A549 (cell line): ENCODE data around the gene MCM7.

Source experiments
- EP300 ChIP-seq, 2 experiments: fragments of >200 bp; sonication (Bioruptor Twin); formaldehyde crosslinking; IDR thresholded peaks; 2 replicates in 1 of 2; 3 replicates in 1 of 2; pipeline ENCODE4 v1.6.1; 2016 to 2017
- FOSL2 ChIP-seq, 2 experiments: fragments of 450-650 bp in 1 of 2; fragments of >200 bp in 1 of 2; sonication (Bioruptor Twin) in 1 of 2; formaldehyde crosslinking; IDR thresholded peaks; 2 replicates each; pipeline versions ENCODE4 v1.5.0 to v1.6.1; 2016 to 2020; ENCODE audit warnings: mild to moderate bottlenecking in 1 of 2, moderate library complexity in 1 of 2
- JUN ChIP-seq, 2 experiments: fragments of >200 bp; sonication (Bioruptor Twin); formaldehyde crosslinking; IDR thresholded peaks; 2 replicates in 1 of 2; 3 replicates in 1 of 2; pipeline ENCODE4 v1.6.1; 2016 to 2017
- POLR2A ChIP-seq: IDR thresholded peaks from 2 replicates; pipeline ENCODE4 v1.6.1; 2012; ENCODE audit warnings: mild to moderate bottlenecking, low read length
- SMC3 ChIP-seq: fragments of >200 bp; sonication (Bioruptor Twin); formaldehyde crosslinking; IDR thresholded peaks from 3 replicates; pipeline ENCODE4 v1.6.1; 2018; ENCODE audit warnings: inconsistent platforms
- TP53 ChIP-seq: fragments of 250-450 bp; sonication (Bioruptor Pico); IDR thresholded peaks from 2 replicates; pipeline ENCODE4 v1.5.0; 2021; ENCODE audit warnings: mild to moderate bottlenecking, moderate library complexity
- ZFP36 ChIP-seq: fragments of 450-650 bp; IDR thresholded peaks from 2 replicates; pipeline ENCODE4 v1.6.1; 2014; ENCODE audit warnings: borderline replicate concordance; ENCODE audit not compliant: partially characterized antibody
- TF ChIP-seq, protein P1 (sequence below): fragments of >200 bp; sonication (Bioruptor Twin); formaldehyde crosslinking; IDR thresholded peaks from 3 replicates; pipeline ENCODE4 v1.5.1; 2016
- TF ChIP-seq, protein P2 (sequence below): fragments of 450-650 bp; IDR thresholded peaks from 2 replicates; pipeline ENCODE4 v1.6.1; 2014; ENCODE audit warnings: antibody characterized with exemption
- TF ChIP-seq, protein P3 (sequence below): fragments of 200-600 bp; sonication (generic); IDR thresholded peaks from 2 replicates; pipeline ENCODE4 v1.6.1; 2016; ENCODE audit warnings: antibody characterized with exemption, mild to moderate bottlenecking, moderate library complexity
- TF ChIP-seq, protein P4 (sequence below): IDR thresholded peaks from 2 replicates; pipeline ENCODE4 v1.6.1; 2012

DNA sequence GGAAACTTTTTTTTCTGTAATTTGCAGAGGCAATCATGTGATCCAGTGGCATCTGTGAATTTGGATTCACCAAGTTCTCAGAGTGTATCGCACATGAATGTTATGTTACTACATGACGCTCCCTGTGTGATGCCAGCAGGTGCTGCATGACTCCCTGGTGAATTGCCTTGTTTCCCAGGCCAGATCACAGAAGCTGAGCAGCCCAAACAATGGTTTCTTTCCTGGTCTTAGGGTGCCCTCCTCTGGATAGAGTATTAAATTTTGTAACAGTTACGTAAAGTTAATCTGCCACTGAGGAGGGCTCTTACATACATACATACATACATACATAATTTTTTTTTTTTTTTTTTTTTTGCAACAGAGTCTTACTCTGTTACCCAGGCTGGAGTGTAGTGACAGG is 48.0 kb downstream of the MCM7 start:
- TF ChIP-seq, protein P1, sequence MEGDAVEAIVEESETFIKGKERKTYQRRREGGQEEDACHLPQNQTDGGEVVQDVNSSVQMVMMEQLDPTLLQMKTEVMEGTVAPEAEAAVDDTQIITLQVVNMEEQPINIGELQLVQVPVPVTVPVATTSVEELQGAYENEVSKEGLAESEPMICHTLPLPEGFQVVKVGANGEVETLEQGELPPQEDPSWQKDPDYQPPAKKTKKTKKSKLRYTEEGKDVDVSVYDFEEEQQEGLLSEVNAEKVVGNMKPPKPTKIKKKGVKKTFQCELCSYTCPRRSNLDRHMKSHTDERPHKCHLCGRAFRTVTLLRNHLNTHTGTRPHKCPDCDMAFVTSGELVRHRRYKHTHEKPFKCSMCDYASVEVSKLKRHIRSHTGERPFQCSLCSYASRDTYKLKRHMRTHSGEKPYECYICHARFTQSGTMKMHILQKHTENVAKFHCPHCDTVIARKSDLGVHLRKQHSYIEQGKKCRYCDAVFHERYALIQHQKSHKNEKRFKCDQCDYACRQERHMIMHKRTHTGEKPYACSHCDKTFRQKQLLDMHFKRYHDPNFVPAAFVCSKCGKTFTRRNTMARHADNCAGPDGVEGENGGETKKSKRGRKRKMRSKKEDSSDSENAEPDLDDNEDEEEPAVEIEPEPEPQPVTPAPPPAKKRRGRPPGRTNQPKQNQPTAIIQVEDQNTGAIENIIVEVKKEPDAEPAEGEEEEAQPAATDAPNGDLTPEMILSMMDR, result peak; percentile 45
- TF ChIP-seq, protein P2, sequence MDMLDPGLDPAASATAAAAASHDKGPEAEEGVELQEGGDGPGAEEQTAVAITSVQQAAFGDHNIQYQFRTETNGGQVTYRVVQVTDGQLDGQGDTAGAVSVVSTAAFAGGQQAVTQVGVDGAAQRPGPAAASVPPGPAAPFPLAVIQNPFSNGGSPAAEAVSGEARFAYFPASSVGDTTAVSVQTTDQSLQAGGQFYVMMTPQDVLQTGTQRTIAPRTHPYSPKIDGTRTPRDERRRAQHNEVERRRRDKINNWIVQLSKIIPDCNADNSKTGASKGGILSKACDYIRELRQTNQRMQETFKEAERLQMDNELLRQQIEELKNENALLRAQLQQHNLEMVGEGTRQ, result no peak
- TF ChIP-seq EP300 (IDR thresholded peaks at IDR 0.05) (no peak), JUN (IDR thresholded peaks at IDR 0.05) (no peak), ZFP36 (no peak), SMC3 (peak; percentile 37; the same call in 1 of the 3 replicates), POLR2A (no peak), TP53 (CRISPR knock-in tag) (no peak), FOSL2 (IDR thresholded peaks at IDR 0.05) (no peak), FOSL2 (CRISPR knock-in tag; IDR thresholded peaks at IDR 0.05) (no peak)
- TF ChIP-seq, protein P3, sequence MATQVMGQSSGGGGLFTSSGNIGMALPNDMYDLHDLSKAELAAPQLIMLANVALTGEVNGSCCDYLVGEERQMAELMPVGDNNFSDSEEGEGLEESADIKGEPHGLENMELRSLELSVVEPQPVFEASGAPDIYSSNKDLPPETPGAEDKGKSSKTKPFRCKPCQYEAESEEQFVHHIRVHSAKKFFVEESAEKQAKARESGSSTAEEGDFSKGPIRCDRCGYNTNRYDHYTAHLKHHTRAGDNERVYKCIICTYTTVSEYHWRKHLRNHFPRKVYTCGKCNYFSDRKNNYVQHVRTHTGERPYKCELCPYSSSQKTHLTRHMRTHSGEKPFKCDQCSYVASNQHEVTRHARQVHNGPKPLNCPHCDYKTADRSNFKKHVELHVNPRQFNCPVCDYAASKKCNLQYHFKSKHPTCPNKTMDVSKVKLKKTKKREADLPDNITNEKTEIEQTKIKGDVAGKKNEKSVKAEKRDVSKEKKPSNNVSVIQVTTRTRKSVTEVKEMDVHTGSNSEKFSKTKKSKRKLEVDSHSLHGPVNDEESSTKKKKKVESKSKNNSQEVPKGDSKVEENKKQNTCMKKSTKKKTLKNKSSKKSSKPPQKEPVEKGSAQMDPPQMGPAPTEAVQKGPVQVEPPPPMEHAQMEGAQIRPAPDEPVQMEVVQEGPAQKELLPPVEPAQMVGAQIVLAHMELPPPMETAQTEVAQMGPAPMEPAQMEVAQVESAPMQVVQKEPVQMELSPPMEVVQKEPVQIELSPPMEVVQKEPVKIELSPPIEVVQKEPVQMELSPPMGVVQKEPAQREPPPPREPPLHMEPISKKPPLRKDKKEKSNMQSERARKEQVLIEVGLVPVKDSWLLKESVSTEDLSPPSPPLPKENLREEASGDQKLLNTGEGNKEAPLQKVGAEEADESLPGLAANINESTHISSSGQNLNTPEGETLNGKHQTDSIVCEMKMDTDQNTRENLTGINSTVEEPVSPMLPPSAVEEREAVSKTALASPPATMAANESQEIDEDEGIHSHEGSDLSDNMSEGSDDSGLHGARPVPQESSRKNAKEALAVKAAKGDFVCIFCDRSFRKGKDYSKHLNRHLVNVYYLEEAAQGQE, result no peak
- TF ChIP-seq, protein P4, sequence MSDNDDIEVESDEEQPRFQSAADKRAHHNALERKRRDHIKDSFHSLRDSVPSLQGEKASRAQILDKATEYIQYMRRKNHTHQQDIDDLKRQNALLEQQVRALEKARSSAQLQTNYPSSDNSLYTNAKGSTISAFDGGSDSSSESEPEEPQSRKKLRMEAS, result no peak
